ENCODE measurements around the gene INAFM1.
"Not testable (repeated sequence)": the region's sequence is repeated elsewhere in the genome, so short reads cannot be mapped to it uniquely, and the experiment has no call there.

Gene INAFM1

GRCh38 chr19:47240996-47241918 lies 33.4 kb upstream of the INAFM1 start:
- peak; percentile 69 to 78 for DNase-seq (ENCODE audit: low read depth in 1 of 2, low spot score in 1 of 2)

- no peak for DNase-seq (ENCODE audit: low read depth in 1 of 2, low spot score in 1 of 2)
Observed at GRCh38 chr19:47241919-47242577, 32.6 kb upstream of the INAFM1 start.

- DNase-seq (ENCODE audit: low read depth in 1 of 2, low spot score in 1 of 2): no peak
Observed at GRCh38 chr19:47243364-47243775, 31.3 kb upstream of the INAFM1 start.

GRCh38 chr19:47243776-47244547 lies 30.7 kb upstream of the INAFM1 start:
- DNase-seq (ENCODE audit: low read depth in 1 of 2, low spot score in 1 of 2): peak; percentile 72 to 87

- peak; percentile 70 to 71 for DNase-seq (ENCODE audit: low read depth in 1 of 2, low spot score in 1 of 2)
Observed at GRCh38 chr19:47247308-47247990, 27.2 kb upstream of the INAFM1 start.

GRCh38 chr19:47253016-47253415 lies 21.7 kb upstream of the INAFM1 start:
- not testable (repeated sequence) for DNase-seq (ENCODE audit: low read depth in 1 of 2, low spot score in 1 of 2)

GRCh38 chr19:47253467-47253881 lies 21.2 kb upstream of the INAFM1 start:
- no peak for DNase-seq (ENCODE audit: low read depth in 1 of 2, low spot score in 1 of 2)

GRCh38 chr19:47253970-47254369 lies 20.7 kb upstream of the INAFM1 start:
- no peak for DNase-seq (ENCODE audit: low read depth in 1 of 2, low spot score in 1 of 2)

GRCh38 chr19:47255879-47256692 lies 18.6 kb upstream of the INAFM1 start, which contains the start of gene CCDC9:
TSS of gene CCDC9 (plus strand) at chr19:47256525. CDS start at chr19:47258401, 1,876 bp downstream.
- DNase-seq (ENCODE audit: low read depth in 1 of 2, low spot score in 1 of 2): peak; percentile 73 to 89

GRCh38 chr19:47256693-47257410 lies 17.8 kb upstream of the INAFM1 start:
- peak; percentile 96 to 98 for DNase-seq (ENCODE audit: low read depth in 1 of 2, low spot score in 1 of 2)

- DNase-seq (ENCODE audit: low read depth in 1 of 2, low spot score in 1 of 2): no peak
Observed at GRCh38 chr19:47257411-47258169, 17.1 kb upstream of the INAFM1 start.

GRCh38 chr19:47258434-47258833 lies 16.3 kb upstream of the INAFM1 start:
- no peak for DNase-seq (ENCODE audit: low read depth in 1 of 2, low spot score in 1 of 2)

- DNase-seq (ENCODE audit: low read depth in 1 of 2, low spot score in 1 of 2): no peak
Observed at GRCh38 chr19:47258895-47259555, 15.7 kb upstream of the INAFM1 start.

GRCh38 chr19:47260476-47260875 lies 14.2 kb upstream of the INAFM1 start:
- no peak for DNase-seq (ENCODE audit: low read depth in 1 of 2, low spot score in 1 of 2)

- DNase-seq (ENCODE audit: low read depth in 1 of 2, low spot score in 1 of 2): not testable (repeated sequence)
Observed at GRCh38 chr19:47261946-47262793, 12.5 kb upstream of the INAFM1 start.

GRCh38 chr19:47264629-47265028 lies 10.1 kb upstream of the INAFM1 start:
- no peak for DNase-seq (ENCODE audit: low read depth in 1 of 2, low spot score in 1 of 2)

- no peak for DNase-seq (ENCODE audit: low read depth in 1 of 2, low spot score in 1 of 2)
Observed at GRCh38 chr19:47266401-47266941, 8.2 kb upstream of the INAFM1 start.

Data from activated T-helper 1 cell treated with anti-CD3 and anti-CD28 coated beads, Interleukin-2, amount 50 U/mL, for 16 hours (primary cell).